Frontal cortex (tissue), 4 donors: ENCODE results near the gene TTLL4. TPM values are rescaled to one million over a fixed set of nuclear protein-coding genes. Genes with fewer than 3 reads are reported as not detected.
"Not testable (repeated sequence)": the region's sequence is repeated elsewhere in the genome, so short reads cannot be mapped to it uniquely, and the experiment has no call there.

Source experiments
- DNase-seq, 2 donors: peaks; one replicate each; pipeline ENCODE4 v3.0.0; 2012; ENCODE audit warnings: low spot score in 2 of 2
- FAIRE-seq: peaks from 2 replicates; lab custom pipeline; 2012; peaks lifted over from hg19 to GRCh38; lab: Jason Lieb, UNC
- total RNA-seq: library from RNA; depleted of rRNA; stranded (reverse); fragments of >200 nt; gene quantifications from one replicate; pipeline ENCODE4 v1.2.3, GENCODE V29; 2014
- donor health status: control.
- donor health status: control.
- donor health status: control.

Gene TTLL4
- total RNA-seq, 1 donor from 2014 or later = 9.8 TPM

DNA sequence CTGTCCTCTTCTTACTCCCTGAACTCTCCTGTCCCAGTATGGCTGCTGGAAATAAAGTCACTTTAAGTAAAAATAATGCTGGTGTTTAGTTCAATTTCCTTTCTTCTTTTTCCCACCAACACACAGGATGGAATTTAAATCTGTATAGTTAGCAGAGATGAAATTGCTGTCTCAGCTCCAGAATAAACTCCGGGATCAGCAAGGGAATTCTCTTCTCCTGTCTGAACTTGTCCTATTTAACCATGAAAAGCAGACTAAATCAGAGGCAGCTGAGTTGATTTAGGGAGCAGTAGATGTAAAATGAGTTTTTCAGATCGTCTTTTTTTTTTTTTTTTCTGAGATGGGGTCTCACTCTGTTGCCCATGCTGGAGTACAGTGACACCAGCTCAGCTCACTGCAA is 25.9 kb downstream of the TTLL4 start:
- no peak for DNase-seq
- no peak for FAIRE-seq

DNA sequence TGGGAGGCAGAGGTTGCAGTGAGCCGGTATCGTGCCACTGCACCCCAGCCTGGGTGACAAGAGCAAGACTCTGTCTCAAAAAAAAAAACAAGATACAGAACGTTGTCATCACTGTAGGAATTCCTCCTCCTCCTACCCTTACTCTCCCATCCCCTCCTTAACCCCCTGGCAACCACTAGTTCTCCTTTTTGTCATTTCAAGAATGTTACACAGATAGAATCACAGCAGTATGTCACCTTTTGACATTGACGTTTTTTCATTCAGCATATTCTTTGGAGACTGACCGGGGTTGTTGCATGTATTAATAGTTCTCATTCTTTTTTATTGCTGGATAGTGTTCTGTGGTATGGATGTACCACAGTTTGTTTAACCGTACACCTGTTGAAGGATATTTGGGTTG is 32.4 kb downstream of the TTLL4 start:
- DNase-seq (no peak), FAIRE-seq (no peak)

DNA sequence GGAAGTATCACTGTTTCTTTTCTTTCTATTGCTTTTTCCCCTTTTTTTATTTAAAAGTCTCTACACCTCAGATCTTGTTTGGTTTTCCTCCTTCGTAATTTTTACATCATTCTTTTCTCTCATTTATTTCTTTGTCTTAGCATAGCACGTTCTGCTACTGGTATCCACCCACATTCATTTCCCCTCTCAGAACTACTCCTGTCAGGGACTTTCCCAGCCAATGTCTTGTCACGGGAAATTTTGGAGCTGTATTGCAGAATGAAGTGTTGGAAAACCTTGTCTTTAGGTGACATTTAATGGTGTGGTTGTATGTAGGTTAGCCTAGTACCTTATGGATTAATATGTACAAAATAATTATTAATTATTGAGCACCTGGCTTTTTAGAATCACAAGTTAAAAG is 34.0 kb downstream of the TTLL4 start:
- FAIRE-seq (no peak), DNase-seq (no peak)

DNA sequence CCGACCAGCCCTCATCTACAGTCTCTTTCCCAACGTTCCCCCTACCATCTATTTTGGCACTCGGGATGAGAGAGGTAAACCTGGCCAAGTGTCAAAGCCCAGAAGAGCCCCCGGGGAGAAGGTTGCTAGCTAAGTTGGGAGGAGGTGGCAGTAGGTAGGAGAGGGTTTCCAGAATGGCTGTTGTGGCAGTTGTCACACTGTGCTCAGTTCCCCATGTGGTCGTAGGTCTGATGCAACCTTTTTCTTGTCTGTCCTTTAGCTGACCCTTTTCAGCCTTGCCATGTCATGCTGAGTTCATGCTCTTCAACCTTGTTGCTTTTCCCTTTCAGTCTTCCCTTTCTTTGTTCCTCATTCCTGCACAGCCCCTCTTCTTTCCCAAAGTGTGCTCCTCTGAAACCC is 34.5 kb downstream of the TTLL4 start:
- DNase-seq (peak in 1 of 2 donors; percentile 7), FAIRE-seq (no peak)

DNA sequence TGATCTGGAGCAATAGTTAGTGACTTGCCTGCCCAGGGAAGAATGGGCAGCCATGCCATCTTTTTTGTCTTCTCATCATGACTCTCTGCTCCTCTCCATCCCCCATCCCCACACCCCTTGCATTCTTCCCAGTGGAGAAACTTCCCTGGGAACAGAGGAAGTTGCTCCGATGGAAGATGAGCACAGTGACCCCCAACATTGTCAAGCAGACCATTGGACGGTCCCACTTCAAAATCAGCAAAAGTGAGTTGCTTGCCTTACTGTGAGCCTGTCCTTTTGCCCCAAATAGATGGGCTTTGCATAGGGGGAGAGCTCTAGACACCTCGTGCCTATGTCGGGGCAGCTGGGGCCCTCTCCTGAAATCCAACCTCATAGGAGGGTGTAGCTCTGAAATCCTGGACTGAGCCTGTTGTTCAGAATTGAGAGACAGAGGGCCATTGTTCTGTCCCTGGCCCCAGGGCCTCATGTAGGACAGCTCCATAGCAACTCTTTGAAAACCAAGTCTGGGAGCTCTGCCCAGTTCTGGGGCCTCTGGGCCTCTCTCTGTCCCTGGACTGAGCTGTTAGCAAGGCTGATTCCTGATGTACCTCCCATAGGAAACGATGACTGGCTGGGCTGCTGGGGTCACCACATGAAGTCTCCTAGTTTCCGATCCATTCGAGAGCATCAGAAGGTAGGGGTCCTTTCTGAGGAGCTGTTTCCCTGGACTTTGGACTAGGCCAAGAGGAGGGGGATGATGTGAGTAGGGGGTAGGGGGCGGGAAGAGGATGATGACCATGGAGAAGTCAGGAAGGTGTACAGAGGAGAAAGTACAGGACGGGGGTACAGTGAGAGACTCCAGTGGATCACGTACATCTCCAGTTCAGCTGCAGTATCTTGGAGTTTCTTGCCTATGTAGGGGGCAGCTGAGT is 35.2 kb downstream of the TTLL4 start:
- FAIRE-seq (peak; percentile 83), DNase-seq (peak; percentile 63 to 72)

DNA sequence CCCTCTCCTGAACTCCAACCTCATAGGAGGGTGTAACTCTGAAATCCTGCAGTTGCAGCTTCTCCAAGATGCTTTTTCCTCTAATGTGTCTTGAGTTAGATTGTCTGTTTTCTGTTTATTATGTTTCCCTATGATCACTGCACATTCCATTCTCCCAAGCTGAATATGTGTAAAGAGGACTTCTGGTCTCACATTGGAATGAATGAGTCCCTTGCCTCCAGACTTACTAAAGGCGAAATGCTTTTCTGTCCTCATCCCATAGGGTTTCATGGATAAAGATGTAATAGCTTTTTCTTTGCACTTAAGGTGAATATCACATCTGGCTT is 35.8 kb downstream of the TTLL4 start:
- DNase-seq = no peak
- no peak for FAIRE-seq

GRCh38 chr2:218746960-218747359 is 36.3 kb downstream of the TTLL4 start:
- FAIRE-seq (no peak), DNase-seq (no peak)

- FAIRE-seq (no peak), DNase-seq (no peak)
Observed at GRCh38 chr2:218748741-218749441, 38.3 kb downstream of the TTLL4 start.

DNA sequence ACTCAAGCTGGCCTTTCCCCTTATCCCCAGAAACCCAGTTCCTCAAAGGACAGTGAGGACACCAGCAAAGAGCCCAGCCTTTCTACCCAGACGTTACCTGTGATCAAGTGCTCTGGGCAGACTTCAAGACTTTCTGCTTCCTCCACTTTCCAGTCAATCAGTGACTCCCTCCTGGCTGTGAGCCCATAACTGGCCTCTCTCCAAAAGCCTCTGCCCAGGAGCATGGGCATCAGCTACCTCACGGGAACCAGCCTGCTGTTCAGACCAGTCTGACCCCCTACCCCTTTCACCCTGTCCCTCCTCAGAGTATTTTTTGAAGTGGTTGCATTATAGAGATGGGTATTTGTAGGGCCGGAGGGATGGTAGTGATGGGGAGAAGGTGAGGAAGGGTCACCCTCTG is 43.6 kb downstream of the TTLL4 start:
- FAIRE-seq = no peak

GRCh38 chr2:218754781-218755180 is 44.1 kb downstream of the TTLL4 start:
- no peak for FAIRE-seq

More for the DNA sequence above, 43.6 kb downstream of the TTLL4 start:
- DNase-seq = no peak

DNA sequence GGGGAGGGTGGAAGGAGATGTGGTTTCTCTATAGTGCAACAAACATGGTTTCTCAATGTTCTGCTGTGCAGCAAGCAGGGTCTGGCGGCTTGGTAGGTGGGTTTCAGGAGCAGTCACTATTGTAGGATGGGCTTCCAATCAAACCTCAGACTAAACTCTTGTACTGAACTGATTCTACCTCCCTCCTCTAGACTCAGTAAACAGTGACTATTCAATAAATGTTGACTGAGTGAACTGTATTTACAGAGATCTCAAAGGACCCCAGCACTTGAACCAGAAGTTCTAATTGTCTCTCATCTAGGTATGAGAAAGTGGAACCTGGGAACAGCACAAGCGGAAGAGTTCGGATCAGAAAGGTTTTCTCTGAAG is 44.5 kb downstream of the TTLL4 start:
- no peak for FAIRE-seq
- DNase-seq = no peak

More at GRCh38 chr2:218754781-218755180, 44.1 kb downstream of the TTLL4 start:
- no peak for DNase-seq

- FAIRE-seq = no peak
- no peak for DNase-seq
Observed at GRCh38 chr2:218755567-218756404, 45.2 kb downstream of the TTLL4 start.

- FAIRE-seq = no peak
Observed at GRCh38 chr2:218756599-218757377, 46.2 kb downstream of the TTLL4 start.

DNA sequence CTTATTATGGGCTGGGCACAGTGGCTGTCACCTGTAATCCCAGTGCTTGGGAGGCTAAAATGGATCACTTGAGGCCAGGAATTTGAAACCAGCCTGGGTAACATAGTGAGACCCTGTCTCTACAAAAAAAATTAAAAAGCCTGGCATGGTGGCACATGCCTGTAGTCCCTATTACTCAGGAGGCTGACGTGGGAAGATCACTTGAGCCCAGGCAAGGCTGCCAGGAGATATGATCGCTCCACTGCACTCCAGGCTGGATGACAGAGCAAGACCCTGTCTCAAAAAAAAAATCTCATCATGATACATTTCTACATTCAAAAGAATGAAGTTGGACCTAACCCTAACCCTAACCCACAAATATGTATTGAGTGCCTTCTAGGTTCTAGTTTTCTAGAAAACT is 51.2 kb downstream of the TTLL4 start:
- no peak for DNase-seq
- no peak for FAIRE-seq

More at GRCh38 chr2:218756599-218757377, 46.2 kb downstream of the TTLL4 start:
- DNase-seq = no peak

- FAIRE-seq, DNase-seq: not testable (repeated sequence)
Observed at GRCh38 chr2:218772759-218773158, 62.1 kb downstream of the TTLL4 start.

DNA sequence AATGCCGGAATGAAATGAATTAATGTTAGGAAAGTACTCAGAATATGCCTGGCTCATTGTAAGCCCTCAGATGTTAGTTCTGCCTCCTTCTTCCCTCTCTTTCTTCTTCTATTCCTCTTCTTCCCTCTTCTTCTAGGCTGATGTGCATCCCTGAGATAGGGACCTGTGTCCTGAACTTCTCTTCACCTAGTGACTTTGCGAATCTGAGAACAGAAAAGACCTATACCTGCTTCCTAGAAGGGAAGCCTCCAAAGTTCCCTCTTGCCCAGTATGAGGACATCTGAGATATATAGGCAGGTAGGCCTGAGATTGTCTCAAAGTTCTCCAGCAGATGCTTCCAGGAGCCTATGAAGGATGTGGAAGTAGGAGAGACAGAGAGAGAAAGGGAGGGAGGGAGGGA is 63.2 kb downstream of the TTLL4 start:
- FAIRE-seq = no peak
- no peak for DNase-seq

- FAIRE-seq (no peak), DNase-seq (no peak)
Observed at GRCh38 chr2:218776488-218776887, 65.9 kb downstream of the TTLL4 start.

DNA sequence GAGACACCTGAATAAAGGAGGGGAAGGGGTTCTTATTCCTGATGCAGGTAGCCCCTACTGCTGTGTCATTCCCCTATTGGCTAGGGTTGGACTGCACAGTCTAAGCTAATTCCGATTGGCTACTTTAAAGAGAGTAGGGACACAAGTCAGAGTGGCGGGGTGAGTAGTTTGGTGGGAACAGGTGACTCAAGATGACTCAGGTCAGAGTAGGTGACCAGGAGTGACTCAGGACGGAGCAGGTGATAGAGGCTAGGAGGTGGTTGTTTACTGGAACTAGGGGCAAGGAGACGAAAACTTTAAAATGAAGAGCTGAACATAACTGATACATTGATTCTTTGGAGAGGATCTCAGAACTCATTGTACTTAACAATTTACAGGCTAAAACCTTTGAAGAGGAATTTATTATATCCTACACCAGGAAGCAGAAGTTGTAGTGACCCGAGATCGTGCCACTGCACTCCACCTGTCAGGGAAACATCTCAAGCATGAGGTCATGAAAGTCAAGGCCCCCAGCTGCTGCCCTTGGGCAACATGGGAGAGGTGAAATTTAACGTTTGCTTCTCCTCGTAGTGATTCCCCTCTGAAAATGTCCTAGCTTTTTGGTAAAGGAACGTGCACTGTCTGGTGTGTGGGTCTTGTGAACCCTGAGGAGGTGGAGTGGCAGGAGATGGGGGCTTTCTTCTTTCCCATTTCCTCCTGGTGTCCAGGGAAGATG is 66.8 kb downstream of the TTLL4 start:
- DNase-seq (no peak), FAIRE-seq (no peak)

DNA sequence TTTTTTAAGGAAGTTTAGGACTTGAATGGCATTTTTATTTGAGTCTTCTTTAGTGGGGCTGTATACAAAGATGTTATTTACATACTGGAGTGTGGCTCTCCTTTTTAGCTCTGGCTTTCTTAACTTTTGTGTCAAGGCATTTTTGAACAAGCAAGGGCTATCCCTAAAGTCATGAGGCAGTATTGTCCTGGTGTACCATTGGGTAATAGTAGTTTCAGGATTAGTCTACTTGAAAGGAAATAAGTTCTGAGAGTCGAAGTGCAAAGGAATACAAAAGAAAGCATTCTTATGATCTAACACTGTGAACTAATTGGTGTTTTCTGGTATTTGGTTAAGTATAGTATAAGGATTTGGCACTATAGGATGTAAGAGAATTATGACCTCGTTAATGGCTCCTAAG is 69.4 kb downstream of the TTLL4 start:
- DNase-seq = no peak
- FAIRE-seq = no peak
